Astrocyte (in vitro differentiated cells and primary cell): Measurements from ENCODE around the gene FAM50A. TPM values are rescaled to one million over a fixed set of nuclear protein-coding genes. Genes with fewer than 3 reads are reported as not detected.

Experiments used
- DNase-seq: peaks from one replicate; pipeline ENCODE4 v3.0.0-alpha.2; 2010; ENCODE audit warnings: low read depth
- FAIRE-seq: peaks from 2 replicates; lab custom pipeline; 2011; peaks lifted over from hg19 to GRCh38; lab: Jason Lieb, UNC
- H2AFZ ChIP-seq: 2 replicates; pipeline ENCODE4 v1.6.0; 2012; ENCODE audit warnings: low read depth, low read length, inconsistent platforms
- H3K27ac ChIP-seq: 2 replicates; pipeline ENCODE4 v1.5.1; 2011; ENCODE audit warnings: low read depth, low read length, inconsistent platforms
- H3K27me3 ChIP-seq: 2 replicates; pipeline ENCODE4 v1.6.0; 2011; ENCODE audit warnings: low read length, inconsistent platforms; ENCODE audit not compliant: insufficient read depth
- H3K36me3 ChIP-seq: 2 replicates; pipeline ENCODE4 v1.5.1; 2011; ENCODE audit warnings: low read length, inconsistent platforms; ENCODE audit not compliant: insufficient read depth
- H3K4me1 ChIP-seq: 2 replicates; pipeline ENCODE4 v1.5.1; 2011; ENCODE audit warnings: low read length, inconsistent platforms; ENCODE audit not compliant: insufficient read depth
- H3K4me2 ChIP-seq: 2 replicates; pipeline ENCODE4 v1.6.0; 2012; ENCODE audit warnings: low read length, inconsistent platforms
- H3K4me3 ChIP-seq: 2 replicates; pipeline ENCODE4 v1.5.1; 2011; ENCODE audit warnings: low read depth, mild to moderate bottlenecking, low read length, inconsistent platforms; ENCODE audit not compliant: insufficient read depth
- H3K79me2 ChIP-seq: 2 replicates; pipeline ENCODE4 v1.6.0; 2012; ENCODE audit warnings: mild to moderate bottlenecking, low read length, inconsistent platforms; ENCODE audit not compliant: insufficient read depth
- H3K9ac ChIP-seq: 2 replicates; pipeline ENCODE4 v1.6.0; 2012; ENCODE audit warnings: mild to moderate bottlenecking, low read length, inconsistent platforms
- H3K9me3 ChIP-seq: 2 replicates; pipeline ENCODE4 v1.5.1; 2012; ENCODE audit warnings: low read depth, mild to moderate bottlenecking, low read length, inconsistent platforms; ENCODE audit not compliant: insufficient read depth
- H4K20me1 ChIP-seq: 2 replicates; pipeline ENCODE4 v1.6.0; 2012; ENCODE audit warnings: low read length, inconsistent platforms; ENCODE audit not compliant: insufficient read depth
- H3K27ac Mint-ChIP-seq: one replicate; pipeline ENCODE4 v1.8.0; 2021; ENCODE audit warnings: mild to moderate bottlenecking, mixed read lengths; ENCODE audit not compliant: unreplicated experiment
- H3K27me3 Mint-ChIP-seq: one replicate; pipeline ENCODE4 v1.8.0; 2021; ENCODE audit warnings: low read depth, mixed read lengths; ENCODE audit not compliant: unreplicated experiment
- H3K36me3 Mint-ChIP-seq: one replicate; pipeline ENCODE4 v1.8.0; 2021; ENCODE audit warnings: low read depth, mixed read lengths; ENCODE audit not compliant: unreplicated experiment
- H3K4me1 Mint-ChIP-seq: one replicate; pipeline ENCODE4 v1.8.0; 2021; ENCODE audit warnings: low read depth, mixed read lengths; ENCODE audit not compliant: unreplicated experiment
- H3K4me3 Mint-ChIP-seq: one replicate; pipeline ENCODE4 v1.8.0; 2021; ENCODE audit warnings: mild to moderate bottlenecking, moderate library complexity, mixed read lengths; ENCODE audit not compliant: unreplicated experiment
- H3K9me3 Mint-ChIP-seq: one replicate; pipeline ENCODE4 v1.8.0; 2021; ENCODE audit warnings: mild to moderate bottlenecking, mixed read lengths; ENCODE audit not compliant: unreplicated experiment
- CTCF ChIP-seq: IDR thresholded peaks from 2 replicates; pipeline ENCODE4 v1.5.1; 2011; ENCODE audit warnings: low read depth, mild to moderate bottlenecking, inconsistent platforms, low read length, moderate library complexity; ENCODE audit not compliant: insufficient read depth
- EZH2 ChIP-seq: IDR thresholded peaks from 2 replicates; pipeline ENCODE4 v1.6.1; 2012; ENCODE audit warnings: mild to moderate bottlenecking, low read length, inconsistent platforms; ENCODE audit not compliant: insufficient read depth
- total RNA-seq: library from RNA; stranded (reverse); gene quantifications from 2 replicates; pipeline ENCODE4 v1.2.1, GENCODE V29; 2021

Gene FAM50A
- total RNA-seq, 1 donor from 2014 or later, result 100.0 TPM

GRCh38 chrX:154452823-154453222, 8.9 kb downstream of the FAM50A start:
- Histone ChIP-seq H3K79me2 (no peaks in the 10 kb centered on the region), H4K20me1 (peaks cover 3% of the 10 kb centered on the region)

GRCh38 chrX:154457491-154458115, 13.7 kb downstream of the FAM50A start:
- Histone ChIP-seq H3K4me2 (peak overlapping the region; percentile 91), H3K27ac (peak overlapping the region; percentile 53), H3K9me3 (no peaks in the 10 kb centered on the region), H3K79me2 (peaks cover 43% of the 10 kb centered on the region), H3K36me3 (no peaks in the 10 kb centered on the region), H3K9ac (peak overlapping the region; percentile 81), H3K27me3 (no peaks in the 10 kb centered on the region), H3K4me3 (peak overlapping the region; percentile 50), H3K4me1 (peaks cover 4% of the 10 kb centered on the region), H4K20me1 (peaks cover 41% of the 10 kb centered on the region), H2AFZ (peak overlapping the region; percentile 66)
- FAIRE-seq (no peak), DNase-seq (no peak)
- no peak for TF ChIP-seq CTCF
- no peak for TF ChIP-seq EZH2
- Mint-ChIP-seq H3K4me1 (no peaks in the 10 kb centered on the region), H3K9me3 (peaks cover 2% of the 10 kb centered on the region), H3K27me3 (no peaks in the 10 kb centered on the region), H3K4me3 (peak overlapping the region; percentile 96), H3K36me3 (peaks cover 7% of the 10 kb centered on the region), H3K27ac (peak overlapping the region; percentile 96)

More at GRCh38 chrX:154452823-154453222, 8.9 kb downstream of the FAM50A start:
- no peak overlapping the region for H3K4me3 Mint-ChIP-seq
- Histone ChIP-seq H3K27ac (no peak overlapping the region), H3K9ac (no peak overlapping the region), H3K4me3 (no peak overlapping the region), H3K27me3 (no peaks in the 10 kb centered on the region), H2AFZ (no peak overlapping the region), H3K4me1 (no peaks in the 10 kb centered on the region), H3K36me3 (no peaks in the 10 kb centered on the region), H3K4me2 (no peak overlapping the region), H3K9me3 (no peaks in the 10 kb centered on the region)
- H3K27ac Mint-ChIP-seq, result no peak overlapping the region
- DNase-seq, result no peak
- H3K27me3 Mint-ChIP-seq, result no peaks in the 10 kb centered on the region
- peaks cover 7% of the 10 kb centered on the region for H3K36me3 Mint-ChIP-seq
- TF ChIP-seq CTCF, result no peak
- no peaks in the 10 kb centered on the region for H3K4me1 Mint-ChIP-seq
- no peak for FAIRE-seq
- peaks cover 2% of the 10 kb centered on the region for H3K9me3 Mint-ChIP-seq
